Measurements from ENCODE around the gene KDM4B.

Gene KDM4B

DNA sequence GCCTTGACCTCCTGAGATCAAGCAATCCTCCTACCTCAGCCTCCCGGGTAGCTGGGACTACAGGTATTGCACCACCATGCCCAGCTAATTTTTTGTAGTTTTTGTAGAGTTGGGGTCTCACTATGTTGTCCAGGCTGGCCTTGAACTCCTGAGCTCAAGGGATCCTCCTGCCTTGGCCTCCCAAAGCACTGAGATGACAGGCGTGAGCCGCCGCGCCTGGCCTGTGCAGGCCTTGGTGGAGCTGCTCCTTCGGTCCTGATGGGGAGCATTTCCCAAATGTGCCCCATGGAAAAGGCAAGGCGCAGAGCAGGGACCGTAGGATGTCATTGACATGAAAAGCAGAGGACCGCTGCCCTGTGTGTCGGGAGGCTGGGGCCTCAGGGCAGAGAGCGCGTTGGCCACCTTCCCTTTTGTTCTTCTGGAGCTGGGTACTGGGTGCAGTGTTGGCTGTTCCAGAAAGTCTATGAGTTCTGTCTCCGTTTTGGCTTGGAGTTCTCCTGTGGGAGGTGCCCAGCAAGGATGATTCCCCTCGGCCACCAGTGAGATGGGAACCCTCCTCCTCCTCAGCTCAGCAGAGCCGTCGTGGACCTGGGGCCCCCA lies 128.5 kb downstream of the KDM4B start:
- TF ChIP-seq, protein P1, sequence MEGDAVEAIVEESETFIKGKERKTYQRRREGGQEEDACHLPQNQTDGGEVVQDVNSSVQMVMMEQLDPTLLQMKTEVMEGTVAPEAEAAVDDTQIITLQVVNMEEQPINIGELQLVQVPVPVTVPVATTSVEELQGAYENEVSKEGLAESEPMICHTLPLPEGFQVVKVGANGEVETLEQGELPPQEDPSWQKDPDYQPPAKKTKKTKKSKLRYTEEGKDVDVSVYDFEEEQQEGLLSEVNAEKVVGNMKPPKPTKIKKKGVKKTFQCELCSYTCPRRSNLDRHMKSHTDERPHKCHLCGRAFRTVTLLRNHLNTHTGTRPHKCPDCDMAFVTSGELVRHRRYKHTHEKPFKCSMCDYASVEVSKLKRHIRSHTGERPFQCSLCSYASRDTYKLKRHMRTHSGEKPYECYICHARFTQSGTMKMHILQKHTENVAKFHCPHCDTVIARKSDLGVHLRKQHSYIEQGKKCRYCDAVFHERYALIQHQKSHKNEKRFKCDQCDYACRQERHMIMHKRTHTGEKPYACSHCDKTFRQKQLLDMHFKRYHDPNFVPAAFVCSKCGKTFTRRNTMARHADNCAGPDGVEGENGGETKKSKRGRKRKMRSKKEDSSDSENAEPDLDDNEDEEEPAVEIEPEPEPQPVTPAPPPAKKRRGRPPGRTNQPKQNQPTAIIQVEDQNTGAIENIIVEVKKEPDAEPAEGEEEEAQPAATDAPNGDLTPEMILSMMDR (IDR thresholded peaks at IDR 0.05; ENCODE audit: low read depth, low read length) = no peak
- in situ Hi-C loops (cut with HindIII; ENCODE audit: low sequenced_read_pairs) = no loop called here
- DNase-seq (ENCODE audit: low read depth, low spot score) = no peak

DNA sequence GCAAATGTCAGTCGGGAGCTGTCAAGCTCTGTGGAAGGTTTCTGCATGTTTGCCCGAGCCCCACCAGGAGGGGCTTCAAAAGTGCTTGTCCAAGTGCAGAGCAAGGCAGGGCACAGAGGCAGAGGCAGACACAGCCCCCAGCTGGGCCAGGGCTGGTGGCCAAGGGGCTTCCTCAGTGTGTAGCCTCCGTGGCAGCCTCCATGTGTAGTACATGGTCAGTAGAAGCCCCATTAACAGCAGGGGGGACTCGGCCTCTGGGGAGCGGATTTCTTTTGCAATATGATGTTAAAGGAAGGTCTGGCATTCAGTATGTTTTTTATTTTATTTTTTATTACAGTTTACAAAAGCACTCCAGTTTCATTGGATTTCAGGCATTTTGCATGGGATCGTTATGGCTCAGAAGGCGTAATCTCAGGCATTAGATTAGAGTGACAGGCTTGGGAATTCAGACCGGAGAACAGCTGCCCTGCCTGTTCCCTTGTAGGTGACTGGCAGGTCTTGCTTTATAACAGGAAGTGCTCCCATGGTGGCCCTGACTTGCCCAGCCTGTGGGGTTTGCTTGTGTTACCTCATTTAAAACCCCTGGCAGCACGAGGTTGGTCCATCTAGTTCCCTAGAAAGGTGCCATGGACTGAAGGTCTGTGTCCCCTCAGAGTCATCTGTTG lies 129.2 kb downstream of the KDM4B start:
- TF ChIP-seq, protein P1 (IDR thresholded peaks at IDR 0.05; ENCODE audit: low read depth, low read length) = no peak
- in situ Hi-C loops (cut with HindIII; ENCODE audit: low sequenced_read_pairs) = no loop called here
- DNase-seq (ENCODE audit: low read depth, low spot score) = no peak
- no peak overlapping the region for H3K4me3 ChIP-seq (ENCODE audit: low read depth, low read length)

More for the DNA sequence above, 128.5 kb downstream of the KDM4B start:
- no peak overlapping the region for H3K4me3 ChIP-seq (ENCODE audit: low read depth, low read length)

DNA sequence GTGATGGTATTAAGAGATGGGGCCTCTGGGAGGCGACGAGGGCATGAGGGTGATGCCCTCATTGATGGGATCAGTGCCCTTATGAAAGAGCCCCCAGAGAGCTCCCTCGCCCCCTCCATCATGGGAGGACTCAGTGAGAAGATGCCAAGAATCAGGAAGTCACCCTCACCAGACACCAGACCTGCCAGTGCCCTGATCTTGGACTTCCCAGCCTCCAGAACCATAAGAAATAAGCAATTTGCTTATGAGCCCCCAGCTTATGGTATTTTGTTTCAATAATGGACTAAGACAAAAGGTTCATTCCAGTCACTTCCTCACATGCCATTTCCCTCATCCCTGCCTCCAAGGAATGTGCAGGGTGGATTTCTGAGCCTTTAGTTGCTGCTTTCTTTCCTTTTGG lies 129.7 kb downstream of the KDM4B start:
- no peak for DNase-seq (ENCODE audit: low read depth, low spot score)
- TF ChIP-seq, protein P1 (IDR thresholded peaks at IDR 0.05; ENCODE audit: low read depth, low read length) = no peak
- H3K4me3 ChIP-seq (ENCODE audit: low read depth, low read length) = no peak overlapping the region
- in situ Hi-C loops (cut with HindIII; ENCODE audit: low sequenced_read_pairs) = no loop called here

DNA sequence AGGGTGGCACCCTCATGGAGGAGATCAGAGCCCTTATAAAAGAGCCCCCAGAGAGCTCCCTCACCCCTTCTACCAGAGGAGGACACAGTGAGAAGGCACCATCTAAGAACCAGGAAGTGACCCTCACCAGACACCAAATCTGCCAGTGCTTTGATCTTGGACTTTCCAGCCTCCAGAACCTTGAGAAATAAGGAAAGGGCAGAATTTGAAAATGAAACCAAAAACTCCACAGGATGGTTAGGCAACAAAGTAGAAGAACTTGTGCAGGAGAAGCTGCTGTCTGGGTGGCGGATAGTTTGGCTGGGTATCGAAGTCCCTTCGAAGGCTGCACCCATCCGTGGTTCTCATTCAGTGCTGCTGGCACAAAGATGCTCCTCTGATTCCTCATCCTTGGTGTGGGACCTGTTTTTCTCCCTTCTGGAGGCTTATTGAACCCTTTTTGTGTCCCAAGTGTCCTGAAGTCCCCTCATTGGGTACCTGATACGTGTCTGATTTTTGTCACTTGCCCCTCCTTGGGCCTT lies 130.8 kb downstream of the KDM4B start:
- in situ Hi-C loops (cut with HindIII; ENCODE audit: low sequenced_read_pairs) = no loop called here
- DNase-seq (ENCODE audit: low read depth, low spot score) = no peak
- TF ChIP-seq, protein P1 (IDR thresholded peaks at IDR 0.05; ENCODE audit: low read depth, low read length) = no peak
- H3K4me3 ChIP-seq (ENCODE audit: low read depth, low read length) = no peak overlapping the region

DNA sequence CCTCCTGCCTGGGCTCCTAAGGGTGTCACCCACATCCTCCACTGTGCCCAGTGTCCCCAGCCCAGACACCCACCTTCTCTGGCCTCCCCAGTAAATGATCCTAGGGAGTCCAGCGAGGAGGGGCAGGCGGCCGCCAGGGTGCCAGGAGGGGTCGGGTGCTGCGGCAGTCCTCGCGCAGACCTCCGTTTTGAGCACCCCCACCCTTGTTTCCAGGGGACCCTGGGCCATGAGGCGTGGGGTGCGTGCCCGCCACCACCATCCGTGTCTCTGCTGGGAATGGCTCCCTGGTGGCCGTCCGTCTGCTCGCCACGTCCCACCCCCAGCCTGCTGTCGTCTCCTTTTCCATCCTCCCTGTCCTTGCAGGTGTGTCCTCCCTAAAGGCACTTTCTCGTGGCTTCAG lies 133.0 kb downstream of the KDM4B start:
- DNase-seq (ENCODE audit: low read depth, low spot score) = no peak
- in situ Hi-C loops (cut with HindIII; ENCODE audit: low sequenced_read_pairs) = no loop called here
- TF ChIP-seq, protein P1 (IDR thresholded peaks at IDR 0.05; ENCODE audit: low read depth, low read length) = no peak
- no peak overlapping the region for H3K4me3 ChIP-seq (ENCODE audit: low read depth, low read length)

DNA sequence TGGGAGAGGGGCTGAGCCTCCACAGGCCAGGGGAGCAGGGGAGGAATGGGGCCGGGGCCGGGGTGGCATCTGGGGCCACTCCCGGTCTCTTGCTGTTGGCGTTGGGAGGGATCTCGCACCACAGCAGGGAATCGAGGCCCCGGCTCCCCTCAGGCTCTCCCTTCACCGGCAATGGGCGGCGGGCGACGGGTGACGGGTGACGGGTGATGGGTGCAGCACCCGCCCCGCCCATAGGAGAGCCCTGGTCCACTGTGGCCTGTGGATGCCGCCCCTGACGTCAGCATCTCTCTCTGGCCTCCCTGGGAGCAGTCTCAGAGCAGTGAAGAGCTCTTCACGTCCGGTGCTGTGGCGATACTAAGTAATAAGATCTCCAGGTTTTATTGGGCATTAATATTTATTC lies 133.6 kb downstream of the KDM4B start:
- H3K4me3 ChIP-seq (ENCODE audit: low read depth, low read length) = no peak overlapping the region
- no peak for DNase-seq (ENCODE audit: low read depth, low spot score)
- in situ Hi-C loops (cut with HindIII; ENCODE audit: low sequenced_read_pairs) = no loop called here
- TF ChIP-seq, protein P1 (IDR thresholded peaks at IDR 0.05; ENCODE audit: low read depth, low read length) = no peak
